Pons (tissue), 1 donor: Measurements from ENCODE around the gene ZNF598.

Experiments used
- DNase-seq: peaks from one replicate; pipeline ENCODE4 v3.0.0-alpha.2; 2016; ENCODE audit warnings: low spot score

The ZNF598 gene

DNA sequence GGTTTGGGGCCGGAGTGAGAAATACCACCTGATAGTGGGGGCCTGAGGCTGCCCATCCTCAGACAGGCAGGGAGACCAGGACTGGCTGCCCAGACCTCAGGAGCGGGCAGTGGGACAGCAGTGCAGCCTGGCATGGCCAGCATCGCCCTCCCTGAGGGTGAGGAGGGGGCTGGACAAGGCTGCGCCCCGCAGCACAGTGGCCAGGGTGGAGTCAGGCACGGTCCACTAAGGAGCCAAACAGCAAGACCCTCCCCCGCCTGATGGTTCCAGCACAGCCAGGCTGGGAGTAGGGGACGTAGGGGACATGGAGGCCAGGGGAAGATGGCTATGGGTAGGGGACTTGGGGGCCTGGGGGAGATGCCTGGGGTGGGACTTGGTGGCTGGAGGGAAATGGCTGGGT lies 3.3 kb downstream of the ZNF598 start:
- DNase-seq = no peak

- DNase-seq = no peak
Measured at GRCh38 chr16:2005646-2006045, 4.0 kb downstream of the ZNF598 start.

GRCh38 chr16:2004795-2005517 lies 4.7 kb downstream of the ZNF598 start:
- DNase-seq = no peak

- peak; percentile 69 for DNase-seq
Measured at GRCh38 chr16:2003827-2004641, 5.6 kb downstream of the ZNF598 start.

GRCh38 chr16:2003231-2003826 lies 6.3 kb downstream of the ZNF598 start:
- DNase-seq = no peak

- no peak for DNase-seq
Measured at GRCh38 chr16:2002406-2003230, 7.0 kb downstream of the ZNF598 start.

DNA sequence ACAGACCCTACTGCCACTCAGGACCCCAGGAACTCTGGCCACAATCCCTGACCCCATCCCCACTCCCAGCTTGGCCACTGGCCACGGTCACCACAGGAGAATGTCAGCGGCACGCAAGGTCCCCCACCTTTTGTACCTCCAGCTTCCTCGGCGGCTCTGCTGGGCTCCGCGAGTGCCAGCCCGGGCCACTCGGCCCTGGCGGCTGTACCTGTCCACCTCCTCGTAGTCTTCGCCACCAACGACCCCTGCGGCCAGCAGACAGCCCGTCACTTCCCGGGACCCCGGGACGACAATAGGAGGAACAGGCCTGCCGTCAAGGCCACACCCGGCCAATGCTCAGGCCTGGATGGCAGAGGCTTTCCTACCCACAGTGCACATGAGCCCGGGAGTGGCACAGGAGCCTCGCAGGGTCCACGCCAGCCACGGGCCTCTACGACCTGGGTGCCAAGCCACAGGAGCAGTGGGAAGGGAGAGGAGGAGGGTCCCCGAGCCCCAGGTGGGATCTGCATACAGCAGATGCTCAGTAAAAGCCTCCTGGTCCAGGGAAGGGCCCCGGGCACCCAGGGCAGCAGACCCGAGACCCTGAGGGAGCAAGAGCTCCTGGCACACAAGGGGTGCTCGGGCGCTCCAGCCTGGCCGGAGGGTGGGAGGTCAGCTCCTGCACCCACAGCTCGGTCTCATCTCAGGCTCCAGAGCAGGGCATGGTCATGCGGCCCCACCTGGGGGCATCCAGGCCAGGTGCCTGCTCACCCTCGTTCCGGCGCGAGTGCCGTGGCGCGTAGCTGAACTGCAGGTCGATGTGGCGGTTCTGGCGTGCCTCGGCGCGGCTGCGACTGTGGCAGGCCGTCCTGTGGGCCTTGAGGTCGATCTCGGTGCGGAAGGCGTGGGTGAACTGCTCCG lies 7.9 kb downstream of the ZNF598 start:
- DNase-seq = no peak

- DNase-seq = no peak
Measured at GRCh38 chr16:2001035-2001434, 8.6 kb downstream of the ZNF598 start.

DNA sequence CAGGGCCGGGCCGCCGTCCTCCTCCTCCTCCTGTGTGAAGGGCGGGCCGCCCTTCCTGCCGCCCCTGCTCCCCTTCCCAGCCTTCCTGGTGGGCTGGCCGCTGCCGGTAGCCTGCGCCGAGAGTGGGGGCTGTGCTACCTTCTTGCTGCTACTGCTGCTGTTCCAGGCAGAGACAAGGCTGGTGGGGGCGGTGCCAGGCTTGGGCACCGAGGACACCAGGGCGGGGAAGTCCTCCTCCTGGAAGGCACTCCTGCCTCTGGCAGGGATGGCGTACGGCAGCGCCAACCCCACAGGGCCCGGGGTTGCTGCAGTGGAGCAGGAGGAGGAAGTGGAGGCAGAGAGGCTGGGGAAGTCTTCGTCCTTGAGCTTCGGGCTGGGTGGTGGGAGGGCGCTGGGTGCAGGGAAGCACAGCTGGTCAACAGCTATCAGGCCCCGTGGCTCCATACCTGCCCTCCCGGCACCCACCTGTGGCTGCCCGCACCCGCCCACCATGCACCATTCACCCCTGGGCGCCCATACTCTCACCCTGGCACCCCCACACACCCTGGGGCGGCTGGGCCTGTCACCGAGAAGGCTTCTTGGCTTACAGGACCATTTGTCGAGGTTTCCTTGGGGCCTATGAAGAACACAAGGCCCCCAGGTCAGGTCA lies 9.6 kb downstream of the ZNF598 start:
- DNase-seq = no peak

DNA sequence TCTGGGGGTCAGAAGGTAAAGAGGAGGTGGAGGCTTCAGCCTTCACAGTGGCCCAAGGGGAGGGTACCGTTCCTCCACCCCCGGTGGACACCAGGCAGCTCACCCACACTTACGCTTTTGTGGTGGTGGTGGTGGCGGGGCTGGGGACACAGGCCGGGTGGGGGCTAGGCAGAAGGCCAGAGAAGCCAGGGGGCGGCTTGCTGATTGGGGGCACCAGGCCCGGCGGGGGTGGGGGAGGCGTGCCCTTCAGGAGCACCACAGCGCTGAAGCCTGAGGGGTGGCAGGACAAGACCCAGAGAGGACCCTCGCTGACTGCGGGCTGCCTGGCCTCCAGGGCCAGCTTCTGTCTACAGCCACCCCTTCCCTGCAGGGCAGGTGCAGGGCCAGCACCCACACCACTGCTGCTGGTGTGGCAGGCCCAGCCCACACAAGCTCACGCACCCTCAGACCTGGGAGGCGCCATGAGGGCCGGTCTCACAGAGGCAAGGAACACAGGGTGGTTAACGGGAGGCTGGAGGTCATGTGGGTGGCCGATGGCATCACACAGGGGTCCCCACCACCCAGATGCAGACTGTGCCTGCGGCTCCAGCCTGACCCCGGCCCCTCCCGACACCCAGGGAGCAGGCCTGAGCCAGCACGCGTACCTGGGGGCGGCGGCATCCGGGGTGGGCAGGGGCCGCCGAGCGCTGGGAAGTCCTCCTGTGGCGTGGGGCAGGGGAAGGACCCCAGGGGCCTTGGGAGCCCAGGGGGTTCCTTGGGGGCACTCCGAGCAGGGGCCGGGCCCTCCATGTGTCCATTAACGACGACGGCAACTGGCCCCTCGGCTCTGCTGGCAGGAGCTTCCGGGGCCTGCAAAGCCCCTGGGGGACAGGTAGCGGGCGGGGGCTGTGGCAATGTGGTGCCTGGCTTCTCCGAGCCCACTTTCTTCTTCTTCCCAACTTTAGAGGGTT lies 10.5 kb downstream of the ZNF598 start:
- DNase-seq = no peak

DNA sequence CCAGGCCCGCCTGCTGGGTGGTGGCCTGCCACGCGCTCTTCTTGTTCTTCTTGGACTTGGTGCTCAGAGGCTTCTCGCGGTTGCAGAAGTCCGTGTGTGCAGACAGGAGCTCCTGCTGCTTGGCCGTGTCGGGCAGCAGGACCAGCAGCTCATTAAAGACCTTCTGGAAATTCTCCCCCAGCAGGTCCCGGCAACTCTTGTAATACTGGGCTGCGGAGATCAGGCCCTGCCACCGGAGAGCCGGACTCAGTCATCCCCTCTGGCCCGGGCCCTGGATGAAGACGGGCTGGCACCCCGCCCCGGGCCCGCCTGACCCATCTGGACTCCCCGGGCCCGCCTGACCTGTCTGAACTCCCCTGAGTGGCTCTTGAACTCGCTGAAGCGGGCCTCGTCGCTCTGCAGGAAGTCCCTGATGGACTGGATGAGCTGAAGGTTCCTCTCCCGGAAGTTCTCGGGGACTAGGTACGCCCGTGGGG lies 11.2 kb downstream of the ZNF598 start:
- no peak for DNase-seq

DNA sequence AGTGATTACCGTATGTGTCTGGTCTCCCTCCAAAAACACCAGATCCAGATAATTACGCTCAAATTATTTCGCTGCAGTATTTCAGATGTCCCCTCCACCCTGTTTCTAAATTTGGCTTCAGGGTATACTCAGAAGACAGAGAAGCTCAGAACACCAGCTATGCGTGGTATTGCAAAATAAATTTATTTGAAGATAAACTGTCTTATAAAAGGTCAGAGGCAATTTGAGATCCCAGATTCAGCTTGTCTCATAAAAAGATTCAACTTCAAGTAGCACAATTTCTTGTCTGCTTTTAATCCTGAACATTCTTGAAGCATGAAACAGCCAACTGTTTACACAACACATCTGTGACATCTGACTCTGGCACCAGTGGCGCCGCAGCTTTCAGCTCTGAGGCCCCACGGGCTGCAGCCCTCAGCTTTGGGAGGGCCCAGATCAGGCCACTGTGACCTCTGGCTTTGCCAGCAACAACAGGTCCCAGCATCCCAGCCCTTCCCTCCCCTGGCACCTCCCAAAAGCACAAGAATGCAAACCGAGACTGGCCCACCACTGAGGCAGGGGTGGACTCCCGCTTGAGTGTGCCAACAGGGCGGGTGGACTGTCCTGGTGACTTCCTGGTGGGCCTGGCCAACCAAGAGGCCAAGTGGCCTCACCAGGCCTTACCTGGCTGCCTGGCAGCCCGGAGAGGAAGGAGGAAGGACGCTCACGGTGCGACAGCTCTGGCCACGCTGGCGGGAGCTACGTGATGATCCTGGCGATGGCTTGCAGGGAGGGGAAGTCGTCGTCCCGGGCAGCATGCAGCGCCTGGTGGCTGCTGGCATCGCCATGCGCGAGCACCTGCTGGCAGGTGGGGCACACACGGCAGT lies 11.9 kb downstream of the ZNF598 start:
- DNase-seq = no peak

GRCh38 chr16:1993731-1994131 lies 15.9 kb downstream of the ZNF598 start:
- DNase-seq = no peak

DNA sequence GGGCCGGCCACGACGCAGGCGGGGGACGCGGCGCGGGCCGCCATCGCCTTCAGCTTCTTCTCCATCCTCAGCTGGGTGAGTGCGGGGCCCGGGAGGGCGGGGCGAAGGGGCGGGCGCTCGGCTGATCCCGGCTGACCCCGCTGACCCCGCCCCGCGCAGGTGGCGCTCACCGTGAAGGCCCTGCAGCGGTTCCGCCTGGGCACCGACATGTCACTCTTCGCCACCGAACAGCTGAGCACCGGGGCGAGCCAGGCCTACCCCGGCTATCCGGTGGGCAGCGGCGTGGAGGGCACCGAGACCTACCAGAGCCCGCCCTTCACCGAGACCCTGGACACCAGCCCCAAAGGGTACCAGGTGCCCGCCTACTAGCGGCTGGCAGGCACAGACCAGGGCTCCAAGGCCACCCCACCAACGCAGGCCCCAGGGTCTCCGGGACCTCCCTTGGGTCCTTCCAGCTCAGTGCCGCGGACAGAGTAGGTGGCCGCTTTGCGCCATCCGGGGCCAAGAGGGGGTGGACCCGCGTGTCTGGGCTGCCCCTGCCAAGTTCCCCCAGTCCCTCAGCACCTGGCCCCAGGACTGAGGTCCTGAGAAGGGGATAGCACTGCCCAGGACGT lies 16.8 kb downstream of the ZNF598 start:
- no peak for DNase-seq

DNA sequence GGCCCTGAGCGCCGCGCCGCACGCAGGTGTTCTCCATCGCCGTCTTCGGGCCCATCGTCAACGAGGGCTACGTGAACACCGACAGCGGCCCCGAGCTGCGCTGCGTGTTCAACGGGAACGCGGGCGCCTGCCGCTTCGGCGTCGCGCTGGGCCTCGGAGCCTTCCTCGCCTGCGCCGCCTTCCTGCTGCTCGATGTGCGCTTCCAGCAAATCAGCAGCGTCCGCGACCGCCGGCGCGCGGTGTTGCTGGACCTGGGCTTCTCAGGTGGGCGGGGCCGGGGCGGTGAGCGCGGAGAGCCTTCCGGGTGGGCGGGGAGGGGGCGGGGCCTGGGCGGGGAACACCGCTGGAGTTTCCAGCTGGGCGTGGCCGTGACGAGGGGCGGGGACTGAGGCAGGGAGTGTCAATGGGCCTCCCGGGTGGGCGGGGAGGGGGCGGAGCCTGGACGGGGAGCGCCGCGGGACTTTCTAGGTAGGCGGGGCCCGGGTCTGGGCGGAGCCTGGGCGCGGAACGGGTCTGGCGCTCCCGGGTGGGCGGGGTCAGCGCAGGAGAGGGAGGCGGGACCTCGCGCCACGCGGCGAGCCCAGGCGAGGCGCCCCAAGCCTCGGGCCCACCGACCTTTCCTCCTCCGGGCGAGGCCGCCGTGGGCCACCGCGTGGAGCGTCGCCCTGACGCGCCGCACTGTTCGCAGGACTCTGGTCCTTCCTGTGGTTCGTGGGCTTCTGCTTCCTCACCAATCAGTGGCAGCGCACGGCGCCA lies 17.5 kb downstream of the ZNF598 start:
- DNase-seq = peak; percentile 80

- no peak for DNase-seq
Measured at GRCh38 chr16:1991588-1991947, 18.1 kb downstream of the ZNF598 start.

- DNase-seq = no peak
Measured at GRCh38 chr16:1991135-1991551, 18.5 kb downstream of the ZNF598 start.
